K562 (cell line): Measurements from ENCODE around the gene FBLN7. TPM values are rescaled to one million over a fixed set of nuclear protein-coding genes. Genes with fewer than 3 reads are reported as not detected.

Experiments
- ATAC-seq: fragments of 200-7000 bp; cut with Tn5 transposase; 3 replicates; pipeline ENCODE4 v1.9.1; 2020; ENCODE audit warnings: moderate library complexity
- BruUV-seq: library from RNA; stranded (reverse); fragments of 400-500 nt; replicated peaks from 2 replicates; lab custom pipeline; 2021; lab: Mats Ljungman, UMichigan
- CTCF ChIA-PET: fragments of 300-600 bp; formaldehyde crosslinking; extraction: SDS; loops from one replicate; lab custom pipeline; 2021; ENCODE audit warnings: low intra/inter-chr PET ratio; lab: Yijun Ruan, JAX
- POLR2A ChIA-PET: fragments of 300-600, 350-650 bp; sonication (Branson Sonifier 250); formaldehyde crosslinking; extraction: SDS; loops from one replicate; lab custom pipeline; 2021; ENCODE audit warnings: antibody characterized with exemption, inconsistent platforms; lab: Yijun Ruan, JAX
- DNase-seq, 4 experiments: peaks; one replicate each; pipeline versions ENCODE4 v3.0.0 to v3.0.0-alpha.2; 2011 to 2018; ENCODE audit warnings: low spot score in 3 of 4, mixed read lengths in 3 of 4; ENCODE audit errors: extremely low read depth in 1 of 4
- FAIRE-seq: peaks from 2 replicates; lab custom pipeline; 2011; peaks lifted over from hg19 to GRCh38; lab: Jason Lieb, UNC
- H2AFZ ChIP-seq: 2 replicates; pipeline ENCODE4 v1.6.0; 2011; ENCODE audit warnings: low read depth, low read length, control low read depth, inconsistent platforms
- H3K27ac ChIP-seq: fragments of 200-600 bp; 3 replicates; pipeline ENCODE4 v1.8.0; 2011; ENCODE audit warnings: low read depth, mild to moderate bottlenecking, control low read depth, inconsistent platforms, low read length, moderate library complexity, mixed read lengths; ENCODE audit errors: extremely low read depth
- H3K27me3 ChIP-seq, 2 experiments: fragments of 300-600 bp in 1 of 2; 2 replicates in 1 of 2; 3 replicates in 1 of 2; pipeline versions ENCODE4 v1.6.0 to v1.8.0; 2011; ENCODE audit warnings: inconsistent platforms in 2 of 2, low read length in 2 of 2, mild to moderate bottlenecking in 1 of 2, mixed read lengths in 1 of 2, moderate library complexity in 1 of 2; ENCODE audit not compliant: control insufficient read depth in 2 of 2, insufficient read depth in 2 of 2
- H3K36me3 ChIP-seq: fragments of 300-600 bp; 3 replicates; pipeline ENCODE4 v1.8.0; 2011; ENCODE audit warnings: mild to moderate bottlenecking, low read length, inconsistent platforms; ENCODE audit not compliant: control insufficient read depth, insufficient read depth
- H3K4me1 ChIP-seq, 2 experiments: fragments of 200-600 bp in 1 of 2; replicated peaks in 1 of 2; 2 replicates in 1 of 2; 3 replicates in 1 of 2; pipeline versions ENCODE4 v1.5.1 to v1.8.0; 2011; ENCODE audit warnings: inconsistent platforms in 2 of 2, low read length in 2 of 2, mild to moderate bottlenecking in 1 of 2, mixed read lengths in 1 of 2, moderate library complexity in 1 of 2; ENCODE audit not compliant: control insufficient read depth in 2 of 2, insufficient read depth in 2 of 2
- H3K4me2 ChIP-seq: 2 replicates; pipeline ENCODE4 v1.6.1; 2011; ENCODE audit warnings: low read length, control low read depth, inconsistent platforms, mixed read lengths; ENCODE audit not compliant: insufficient read depth
- H3K4me3 ChIP-seq: fragments of 200-600 bp; sonication (generic), shearing (Covaris generic); 2 replicates; pipeline ENCODE4 v1.5.1; 2016; ENCODE audit warnings: control low read depth, inconsistent platforms
- H3K79me2 ChIP-seq: fragments of 200-600 bp; 3 replicates; pipeline ENCODE4 v1.8.0; 2011; ENCODE audit warnings: low read length, inconsistent platforms; ENCODE audit not compliant: control insufficient read depth, insufficient read depth
- H3K9ac ChIP-seq, 2 experiments: 2 replicates each; pipeline versions ENCODE4 v1.6.0 to v1.6.1; 2011; ENCODE audit warnings: low read depth in 2 of 2, low read length in 2 of 2, control low read depth in 1 of 2, inconsistent platforms in 1 of 2, mild to moderate bottlenecking in 1 of 2, mixed read lengths in 1 of 2; ENCODE audit not compliant: insufficient read depth in 1 of 2
- H3K9me1 ChIP-seq: one replicate; pipeline ENCODE4 v1.6.0; 2011; ENCODE audit warnings: inconsistent platforms, mild to moderate bottlenecking, low read length, moderate library complexity; ENCODE audit not compliant: control insufficient read depth, insufficient read depth
- H3K9me3 ChIP-seq: replicated peaks from 2 replicates; pipeline ENCODE4 v1.5.1; 2011; ENCODE audit warnings: low read depth, low read length, inconsistent platforms; ENCODE audit not compliant: control insufficient read depth, insufficient read depth
- H4K20me1 ChIP-seq: replicated peaks from 2 replicates; pipeline ENCODE4 v1.6.1; 2011; ENCODE audit warnings: low read length, inconsistent platforms, mixed read lengths; ENCODE audit not compliant: control insufficient read depth, insufficient read depth
- ARID2 ChIP-seq: fragments of 450-650 bp; IDR thresholded peaks from 2 replicates; pipeline ENCODE4 v1.6.1; 2017; ENCODE audit warnings: antibody characterized with exemption, mild to moderate bottlenecking
- EP400 ChIP-seq: fragments of 450-650 bp; IDR thresholded peaks from 2 replicates; pipeline ENCODE4 v1.6.1; 2017; ENCODE audit warnings: antibody characterized with exemption, mild to moderate bottlenecking, moderate library complexity
- EZH2 ChIP-seq: IDR thresholded peaks from 2 replicates; pipeline ENCODE4 v1.6.1; 2012; ENCODE audit warnings: low read depth, mild to moderate bottlenecking, inconsistent platforms, low read length, borderline replicate concordance
- NFIX ChIP-seq: fragments of 250-450 bp; sonication (Bioruptor Pico); IDR thresholded peaks from 2 replicates; pipeline ENCODE4 v1.4.0; 2020; ENCODE audit warnings: low read depth, mild to moderate bottlenecking, moderate library complexity
- RAD21 ChIP-seq, 2 experiments: fragments of 250-450 bp in 1 of 2; fragments of 450-650 bp in 1 of 2; sonication (Bioruptor Pico) in 1 of 2; formaldehyde crosslinking in 1 of 2; IDR thresholded peaks in 1 of 2; conservative IDR thresholded peaks in 1 of 2; 2 replicates each; pipeline versions ENCODE4 v1.4.0 to v1.8.0; 2020 to 2022; ENCODE audit warnings: mild to moderate bottlenecking in 2 of 2, moderate library complexity in 1 of 2
- SOX6 ChIP-seq: fragments of 450-650 bp; IDR thresholded peaks from 2 replicates; pipeline ENCODE4 v1.6.1; 2014; ENCODE audit warnings: mild to moderate bottlenecking
- XRCC4 ChIP-seq: IDR thresholded peaks from one replicate; pipeline ENCODE4 v1.6.1; 2011; ENCODE audit not compliant: insufficient read depth, insufficient read length; ENCODE audit errors: extremely low read depth
- ZBTB2 ChIP-seq: fragments of 450-650 bp; IDR thresholded peaks from 2 replicates; pipeline ENCODE4 v1.6.1; 2016; ENCODE audit warnings: antibody characterized with exemption
- ZKSCAN1 ChIP-seq: fragments of 150-350 bp; IDR thresholded peaks from 2 replicates; pipeline ENCODE4 v1.6.1; 2016; ENCODE audit warnings: low read depth, low read length
- WGBS: fragments of 100-300 bp; shearing (Covaris generic); methylation state at CpG from one replicate; pipeline ENCODE4 v1.1.6; 2016; ENCODE audit warnings: low coverage, mixed read lengths; ENCODE audit not compliant: insufficient coverage; ENCODE audit errors: missing lambda C conversion rate; 5-methylcytosine and 5-hydroxymethylcytosine counted together
- in situ Hi-C: fragments of 300-500 bp; cut with MboI; formaldehyde crosslinking; loops from 4 replicates; pipeline ENCODE4 v1.15.0; 2018; ENCODE audit warnings: inconsistent platforms, mixed read lengths
- intact Hi-C: fragments of 100-400 bp; cut with micrococcal nuclease; formaldehyde crosslinking; loops from 2 replicates; pipeline ENCODE4 v1.14.2; 2022
- polyA plus RNA-seq, 8 experiments: library from polyadenylated mRNA; depleted of rRNA in 4 of 8; stranded (reverse) in 5 of 8; unstranded in 3 of 8; fragments of >200 nt; fragmentation: Nextera tagmentation in 2 of 8; fragmentation: Illumina TruSeq in 1 of 8; extraction: Ambion mirVana in 2 of 8; extraction: Trizol in 1 of 8; gene quantifications; 2 replicates each; pipeline versions ENCODE4 v1.2.1 to v1.2.3, GENCODE V29; 2011 to 2014; ENCODE audit warnings: inconsistent platforms in 1 of 8, missing spikeins in 1 of 8
- total RNA-seq, 7 experiments: library from RNA; depleted of rRNA in 6 of 7; stranded (reverse); fragments of >200 nt in 6 of 7; fragmentation: Illumina TruSeq in 2 of 7; extraction: Trizol in 2 of 7; gene quantifications; 2 replicates each; pipeline versions ENCODE4 v1.2.1 to v1.2.3, GENCODE V29; 2011 to 2021; ENCODE audit warnings: low replicate concordance in 1 of 7
- TF ChIP-seq, protein P1 (sequence below): fragments of 450-650 bp; conservative IDR thresholded peaks from 2 replicates; pipeline ENCODE4 v1.6.1; 2016; ENCODE audit warnings: missing genetic modification characterization, low read depth, mild to moderate bottlenecking, control low read depth, missing compliant biosample characterization
- TF ChIP-seq, protein P2 (sequence below): fragments of 450-650 bp; IDR thresholded peaks from 2 replicates; pipeline ENCODE4 v1.6.1; 2016; ENCODE audit warnings: mild to moderate bottlenecking
- TF ChIP-seq, protein P3 (sequence below): sonication (generic); IDR thresholded peaks from 2 replicates; pipeline ENCODE4 v1.6.1; 2016
- TF ChIP-seq, protein P4 (sequence below): IDR thresholded peaks from 2 replicates; pipeline ENCODE4 v1.6.1; 2012; ENCODE audit warnings: low read depth, low read length, improper control_type of control experiment, borderline replicate concordance

The FBLN7 gene
- total and polyA plus RNA-seq, 9 of the 15 experiments (the other 6 are each of a cell fraction or from before 2014, with no cell fraction given): 0.13 TPM; not detected in 8

DNA sequence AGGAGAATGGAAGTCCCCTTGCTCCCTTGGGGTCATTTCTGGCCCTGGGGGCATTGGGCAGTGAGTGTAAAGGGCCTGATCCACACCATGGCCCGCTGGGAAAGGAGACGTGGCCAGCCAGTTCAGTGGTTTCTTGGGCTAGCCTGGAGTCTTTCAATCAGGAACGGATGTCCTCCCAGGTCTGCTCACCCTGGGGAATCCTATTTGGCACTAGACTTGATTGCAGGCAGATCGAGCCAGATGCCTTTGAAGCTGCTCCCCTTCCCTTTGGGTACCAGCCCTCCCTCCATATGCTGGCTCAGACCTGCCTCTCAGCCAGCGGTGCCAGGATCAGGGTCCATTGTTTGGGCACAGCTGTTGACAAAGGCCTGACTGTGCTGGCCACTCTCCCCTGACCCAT, 11.0 kb downstream of the FBLN7 start:
- CTCF ChIA-PET: no interaction called here
- FAIRE-seq (no peak), ATAC-seq (no peak), DNase-seq (no peak)
- BruUV-seq: no TSS peak
- Histone ChIP-seq H3K4me1 (no peaks in the 10 kb centered on the region), H3K9ac (no peak overlapping the region), H3K36me3 (no peaks in the 10 kb centered on the region), H3K9me1 (no peaks in the 10 kb centered on the region), H3K4me2 (no peak overlapping the region), H4K20me1 (no peaks in the 10 kb centered on the region), H2AFZ (no peak overlapping the region), H3K79me2 (no peaks in the 10 kb centered on the region), H3K27me3 (peaks cover 30 to 63% of the 10 kb centered on the region in 2 experiments), H3K4me3 (no peak overlapping the region), H3K27ac (no peak overlapping the region), H3K9me3 (no peaks in the 10 kb centered on the region)
- POLR2A ChIA-PET: interaction anchor here (0.6 kb wide), 1 partner anchor 789 kb away, joined by 4 read pairs; no protein-coding TSS in a partner anchor
- 3% methylated on average over 4 of the region's 5 CpGs for WGBS
- in situ Hi-C loops (no loop called here), intact Hi-C loops (no loop called here)
- TF ChIP-seq ZBTB2 (no peak), EZH2 (no peak), ZKSCAN1 (no peak), NFIX (CRISPR knock-in tag) (no peak), RAD21 (CRISPR knock-in tag; conservative IDR thresholded peaks at IDR 0.05 in 1 of 2, IDR thresholded peaks at IDR 0.05 in 1 of 2) (no peak), XRCC4 (no peak), SOX6 (no peak), EP400 (no peak), ARID2 (no peak)
- TF ChIP-seq, protein P1, sequence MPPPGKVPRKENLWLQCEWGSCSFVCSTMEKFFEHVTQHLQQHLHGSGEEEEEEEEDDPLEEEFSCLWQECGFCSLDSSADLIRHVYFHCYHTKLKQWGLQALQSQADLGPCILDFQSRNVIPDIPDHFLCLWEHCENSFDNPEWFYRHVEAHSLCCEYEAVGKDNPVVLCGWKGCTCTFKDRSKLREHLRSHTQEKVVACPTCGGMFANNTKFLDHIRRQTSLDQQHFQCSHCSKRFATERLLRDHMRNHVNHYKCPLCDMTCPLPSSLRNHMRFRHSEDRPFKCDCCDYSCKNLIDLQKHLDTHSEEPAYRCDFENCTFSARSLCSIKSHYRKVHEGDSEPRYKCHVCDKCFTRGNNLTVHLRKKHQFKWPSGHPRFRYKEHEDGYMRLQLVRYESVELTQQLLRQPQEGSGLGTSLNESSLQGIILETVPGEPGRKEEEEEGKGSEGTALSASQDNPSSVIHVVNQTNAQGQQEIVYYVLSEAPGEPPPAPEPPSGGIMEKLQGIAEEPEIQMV (tag): no peak
- TF ChIP-seq, protein P2, sequence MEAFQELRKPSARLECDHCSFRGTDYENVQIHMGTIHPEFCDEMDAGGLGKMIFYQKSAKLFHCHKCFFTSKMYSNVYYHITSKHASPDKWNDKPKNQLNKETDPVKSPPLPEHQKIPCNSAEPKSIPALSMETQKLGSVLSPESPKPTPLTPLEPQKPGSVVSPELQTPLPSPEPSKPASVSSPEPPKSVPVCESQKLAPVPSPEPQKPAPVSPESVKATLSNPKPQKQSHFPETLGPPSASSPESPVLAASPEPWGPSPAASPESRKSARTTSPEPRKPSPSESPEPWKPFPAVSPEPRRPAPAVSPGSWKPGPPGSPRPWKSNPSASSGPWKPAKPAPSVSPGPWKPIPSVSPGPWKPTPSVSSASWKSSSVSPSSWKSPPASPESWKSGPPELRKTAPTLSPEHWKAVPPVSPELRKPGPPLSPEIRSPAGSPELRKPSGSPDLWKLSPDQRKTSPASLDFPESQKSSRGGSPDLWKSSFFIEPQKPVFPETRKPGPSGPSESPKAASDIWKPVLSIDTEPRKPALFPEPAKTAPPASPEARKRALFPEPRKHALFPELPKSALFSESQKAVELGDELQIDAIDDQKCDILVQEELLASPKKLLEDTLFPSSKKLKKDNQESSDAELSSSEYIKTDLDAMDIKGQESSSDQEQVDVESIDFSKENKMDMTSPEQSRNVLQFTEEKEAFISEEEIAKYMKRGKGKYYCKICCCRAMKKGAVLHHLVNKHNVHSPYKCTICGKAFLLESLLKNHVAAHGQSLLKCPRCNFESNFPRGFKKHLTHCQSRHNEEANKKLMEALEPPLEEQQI: no peak
- TF ChIP-seq, protein P3, sequence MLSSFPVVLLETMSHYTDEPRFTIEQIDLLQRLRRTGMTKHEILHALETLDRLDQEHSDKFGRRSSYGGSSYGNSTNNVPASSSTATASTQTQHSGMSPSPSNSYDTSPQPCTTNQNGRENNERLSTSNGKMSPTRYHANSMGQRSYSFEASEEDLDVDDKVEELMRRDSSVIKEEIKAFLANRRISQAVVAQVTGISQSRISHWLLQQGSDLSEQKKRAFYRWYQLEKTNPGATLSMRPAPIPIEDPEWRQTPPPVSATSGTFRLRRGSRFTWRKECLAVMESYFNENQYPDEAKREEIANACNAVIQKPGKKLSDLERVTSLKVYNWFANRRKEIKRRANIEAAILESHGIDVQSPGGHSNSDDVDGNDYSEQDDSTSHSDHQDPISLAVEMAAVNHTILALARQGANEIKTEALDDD: no peak
- TF ChIP-seq, protein P4, sequence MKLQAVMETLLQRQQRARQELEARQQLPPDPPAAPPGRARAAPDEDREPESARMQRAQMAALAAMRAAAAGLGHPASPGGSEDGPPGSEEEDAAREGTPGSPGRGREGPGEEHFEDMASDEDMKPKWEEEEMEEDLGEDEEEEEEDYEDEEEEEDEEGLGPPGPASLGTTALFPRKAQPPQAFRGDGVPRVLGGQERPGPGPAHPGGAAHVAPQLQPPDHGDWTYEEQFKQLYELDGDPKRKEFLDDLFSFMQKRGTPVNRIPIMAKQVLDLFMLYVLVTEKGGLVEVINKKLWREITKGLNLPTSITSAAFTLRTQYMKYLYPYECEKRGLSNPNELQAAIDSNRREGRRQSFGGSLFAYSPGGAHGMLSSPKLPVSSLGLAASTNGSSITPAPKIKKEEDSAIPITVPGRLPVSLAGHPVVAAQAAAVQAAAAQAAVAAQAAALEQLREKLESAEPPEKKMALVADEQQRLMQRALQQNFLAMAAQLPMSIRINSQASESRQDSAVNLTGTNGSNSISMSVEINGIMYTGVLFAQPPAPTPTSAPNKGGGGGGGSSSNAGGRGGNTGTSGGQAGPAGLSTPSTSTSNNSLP: no peak
